GM21786 (cell line): ENCODE results near the gene FAM13C.

Experiments
- ATAC-seq: cut with Tn5 transposase; IDR thresholded peaks from one replicate; pipeline ENCODE4 v1.9.1; 2021; ENCODE audit not compliant: unreplicated experiment

The FAM13C gene

GRCh38 chr10:59319854-59320253 lies 42.5 kb downstream of the FAM13C start:
- ATAC-seq = no peak

- ATAC-seq = no peak
Measured at GRCh38 chr10:59317066-59317465, 45.3 kb downstream of the FAM13C start.

- ATAC-seq = no peak
Measured at GRCh38 chr10:59315465-59315864, 46.9 kb downstream of the FAM13C start.

- no peak for ATAC-seq
Measured at GRCh38 chr10:59314268-59314667, 48.1 kb downstream of the FAM13C start.

GRCh38 chr10:59312247-59312646 lies 50.1 kb downstream of the FAM13C start:
- ATAC-seq = no peak

- no peak for ATAC-seq
Measured at GRCh38 chr10:59311025-59311424, 51.3 kb downstream of the FAM13C start.

GRCh38 chr10:59310324-59310914 lies 51.9 kb downstream of the FAM13C start:
- no peak for ATAC-seq

GRCh38 chr10:59304521-59305097 lies 57.7 kb downstream of the FAM13C start:
- no peak for ATAC-seq

GRCh38 chr10:59303018-59303417 lies 59.3 kb downstream of the FAM13C start:
- no peak for ATAC-seq

- no peak for ATAC-seq
Measured at GRCh38 chr10:59302381-59302780, 60.0 kb downstream of the FAM13C start.

- ATAC-seq = no peak
Measured at GRCh38 chr10:59301067-59301754, 61.1 kb downstream of the FAM13C start.

- no peak for ATAC-seq
Measured at GRCh38 chr10:59300386-59300785, 62.0 kb downstream of the FAM13C start.

GRCh38 chr10:59299933-59300332 lies 62.4 kb downstream of the FAM13C start:
- no peak for ATAC-seq

GRCh38 chr10:59290448-59290847 lies 71.9 kb downstream of the FAM13C start:
- ATAC-seq = no peak

- no peak for ATAC-seq
Measured at GRCh38 chr10:59289853-59290252, 72.5 kb downstream of the FAM13C start.

GRCh38 chr10:59287587-59288255 lies 74.6 kb downstream of the FAM13C start:
- ATAC-seq = no peak

- no peak for ATAC-seq
Measured at GRCh38 chr10:59285848-59286247, 76.5 kb downstream of the FAM13C start.

- no peak for ATAC-seq
Measured at GRCh38 chr10:59285073-59285472, 77.3 kb downstream of the FAM13C start.

GRCh38 chr10:59284118-59284975 lies 78.0 kb downstream of the FAM13C start:
- no peak for ATAC-seq

GRCh38 chr10:59283456-59284091 lies 78.8 kb downstream of the FAM13C start:
- ATAC-seq = no peak

- ATAC-seq = no peak
Measured at GRCh38 chr10:59281861-59282260, 80.5 kb downstream of the FAM13C start.
